ENCODE results near the gene CCDC136. TPM values are rescaled to one million over a fixed set of nuclear protein-coding genes. Genes with fewer than 3 reads are reported as not detected.
A peak's percentile ranks its signal among the peaks of the same experiment; 100 is the strongest.

Gene CCDC136
- total RNA-seq, 1 experiment from 2014 or later: 31.1 TPM

- Histone ChIP-seq H3K79me2 (ENCODE audit: insufficient read depth, low read length) (no peaks in the 10 kb centered on the region), H3T11ph (ENCODE audit: low read length) (no peak overlapping the region), H3K27ac (ENCODE audit: insufficient read length, low read depth, low read length) (no peak overlapping the region), H3K79me1 (ENCODE audit: insufficient read depth, low read depth, low read length, poor library complexity, severe bottlenecking) (no peaks in the 10 kb centered on the region), H3K56ac (ENCODE audit: insufficient read length, low read depth, low read length) (no peak overlapping the region), H3K23ac (ENCODE audit: insufficient read length, low read depth, low read length) (no peak overlapping the region), H2BK12ac (ENCODE audit: insufficient read length, low read depth, low read length) (no peak overlapping the region), H3K4me1 (ENCODE audit: insufficient read depth, low read length) (no peaks in the 10 kb centered on the region), H3K4me2 (ENCODE audit: insufficient read depth, insufficient read length, low read length) (no peak overlapping the region), H2BK15ac (ENCODE audit: low read depth, low read length) (no peak overlapping the region), H3K4ac (ENCODE audit: low read depth, low read length) (no peak overlapping the region), H4K5ac (ENCODE audit: insufficient read length, low read depth, low read length) (no peak overlapping the region), H3K23me2 (ENCODE audit: insufficient read length, low read depth, low read length, poor library complexity, severe bottlenecking) (no peaks in the 10 kb centered on the region), H3K18ac (ENCODE audit: insufficient read length, low read depth, low read length) (no peak overlapping the region), H2AFZ (ENCODE audit: low read length) (no peak overlapping the region), H3K9me3 (ENCODE audit: control insufficient read depth, low read depth, low read length) (no peaks in the 10 kb centered on the region), H3K9ac (ENCODE audit: extremely low read depth, insufficient read length, low read length) (no peak overlapping the region), H2AK5ac (ENCODE audit: insufficient read length, low read length) (no peak overlapping the region), H4K20me1 (ENCODE audit: control insufficient read depth, insufficient read depth, insufficient read length) (no peaks in the 10 kb centered on the region), H3K27me3 (ENCODE audit: insufficient read depth, low read length) (no peaks in the 10 kb centered on the region), H3K14ac (ENCODE audit: insufficient read depth, low read length) (no peak overlapping the region), H4K91ac (ENCODE audit: insufficient read length, low read depth, low read length) (no peak overlapping the region), H4K8ac (replicated peaks; ENCODE audit: insufficient read length, low read depth, low read length) (no peak overlapping the region), H2BK120ac (ENCODE audit: low read depth, low read length, poor library complexity, severe bottlenecking) (no peak overlapping the region), H2BK5ac (ENCODE audit: insufficient read length, low read length) (no peak overlapping the region), H2BK20ac (ENCODE audit: low read depth, low read length, poor library complexity, severe bottlenecking) (no peak overlapping the region)
- peak; percentile 100 for TF ChIP-seq CTCF (conservative IDR thresholded peaks at IDR 0.05)
- peak overlapping the region in 1 of 2 experiments; percentile 19; a peak in 1 of 5 replicates for H3K4me3 Mint-ChIP-seq
- peaks cover 2 to 14% of the 10 kb centered on the region in 2 experiments for H3K4me1 Mint-ChIP-seq
- DNase-seq: peak; percentile 84
- H3K27ac Mint-ChIP-seq: no peak overlapping the region
- H3K9me3 Mint-ChIP-seq: no peaks in the 10 kb centered on the region
- no peaks in the 10 kb centered on the region for H3K27me3 Mint-ChIP-seq (ENCODE audit: low read depth)
- no CpG with 5 or more reads among the region's 35 CpGs for WGBS (ENCODE audit: extremely low coverage, insufficient read length, low lambda C conversion rate)
- H3K36me3 Mint-ChIP-seq (ENCODE audit: insufficient read depth in 1 of 3, low read depth in 3 of 3): peaks cover 0 to 6% (median 0%) of the 10 kb centered on the region in 3 experiments; a peak in 2 of 7 replicates
These were observed 50.3 kb downstream of the CCDC136 start for GRCh38 chr7:128841921-128842673.
